Measurements from ENCODE around the gene TNFAIP8L1.

The TNFAIP8L1 gene

DNA sequence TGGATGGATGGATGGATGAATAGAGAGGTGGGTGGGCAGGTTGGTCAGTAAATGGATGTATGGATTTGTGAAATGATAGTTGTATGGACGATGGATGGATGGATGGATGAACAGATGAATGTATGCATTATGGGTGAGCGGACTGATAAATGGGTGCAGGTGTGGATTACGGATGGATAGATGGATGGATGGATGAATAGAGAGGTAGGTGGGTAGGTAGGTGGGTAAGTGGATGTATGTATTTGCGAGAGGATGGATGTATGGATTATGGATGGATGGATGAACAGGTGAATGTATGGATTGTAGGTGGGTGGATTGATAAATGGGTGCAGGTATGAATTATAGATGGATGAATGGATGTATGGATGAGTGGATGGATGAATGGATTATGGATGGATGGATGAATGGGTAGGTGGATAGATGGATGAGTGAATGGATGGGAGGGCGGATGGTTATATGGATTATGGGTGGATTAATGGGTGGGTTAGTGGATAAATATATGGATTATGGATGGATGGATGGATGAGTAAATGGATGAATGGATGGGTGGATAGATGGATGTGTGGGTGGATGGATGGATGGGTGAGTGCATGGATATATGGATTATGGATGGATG is 37.0 kb upstream of the TNFAIP8L1 start:
- peaks cover 8% of the 10 kb centered on the region for H3K4me1 Mint-ChIP-seq (ENCODE audit: low read depth)
- H3K27me3 Mint-ChIP-seq: peaks cover 24% of the 10 kb centered on the region
- H3K27ac Mint-ChIP-seq: no peak overlapping the region
- H3K36me3 Mint-ChIP-seq (ENCODE audit: low read depth): no peaks in the 10 kb centered on the region
- no peak overlapping the region for H3K4me3 Mint-ChIP-seq
- no peaks in the 10 kb centered on the region for H3K9me3 Mint-ChIP-seq

DNA sequence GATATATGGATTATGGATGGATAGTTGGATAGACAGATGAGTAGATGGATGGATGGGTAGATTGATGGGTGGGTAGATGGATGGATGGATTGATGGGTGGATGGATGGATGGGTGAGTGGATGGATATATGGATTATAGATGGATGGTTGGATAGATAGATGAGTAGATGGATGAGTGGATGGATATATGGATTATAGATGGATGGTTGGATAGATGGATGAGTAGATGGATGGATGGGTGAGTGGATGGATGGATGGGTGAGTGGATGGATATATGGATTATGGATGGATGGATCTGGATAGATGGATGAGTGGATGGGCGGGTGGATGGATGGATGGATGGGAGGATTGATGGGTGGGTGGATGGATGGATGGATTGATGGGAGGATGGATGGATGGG is 36.4 kb upstream of the TNFAIP8L1 start:
- no peaks in the 10 kb centered on the region for H3K36me3 Mint-ChIP-seq (ENCODE audit: low read depth)
- H3K4me3 Mint-ChIP-seq: no peak overlapping the region
- H3K9me3 Mint-ChIP-seq: no peaks in the 10 kb centered on the region
- no peak overlapping the region for H3K27ac Mint-ChIP-seq
- peaks cover 25% of the 10 kb centered on the region for H3K27me3 Mint-ChIP-seq
- peaks cover 8% of the 10 kb centered on the region for H3K4me1 Mint-ChIP-seq (ENCODE audit: low read depth)

DNA sequence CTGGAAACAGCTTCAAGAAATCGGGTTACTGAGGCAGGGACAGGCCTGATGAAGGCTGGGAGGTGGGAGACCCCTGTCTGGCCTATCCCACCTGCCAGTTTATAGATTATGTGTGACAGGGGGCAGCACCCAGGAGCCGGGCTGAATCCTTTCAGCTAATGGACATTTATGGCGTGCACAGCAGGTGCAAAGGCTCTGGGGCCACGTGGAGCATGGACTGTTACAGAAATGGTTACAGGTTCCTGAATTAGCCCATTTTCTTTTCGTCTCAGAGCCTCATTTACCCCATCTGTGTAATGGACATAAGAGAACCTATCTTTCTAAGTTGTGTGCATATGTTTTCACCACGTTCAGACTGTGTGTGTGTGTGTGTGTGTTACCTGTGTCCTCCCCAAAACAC is 34.4 kb upstream of the TNFAIP8L1 start:
- Mint-ChIP-seq H3K27ac (no peak overlapping the region), H3K36me3 (ENCODE audit: low read depth) (no peaks in the 10 kb centered on the region), H3K4me1 (ENCODE audit: low read depth) (no peaks in the 10 kb centered on the region), H3K9me3 (no peaks in the 10 kb centered on the region), H3K27me3 (peaks cover 16% of the 10 kb centered on the region), H3K4me3 (no peak overlapping the region)

DNA sequence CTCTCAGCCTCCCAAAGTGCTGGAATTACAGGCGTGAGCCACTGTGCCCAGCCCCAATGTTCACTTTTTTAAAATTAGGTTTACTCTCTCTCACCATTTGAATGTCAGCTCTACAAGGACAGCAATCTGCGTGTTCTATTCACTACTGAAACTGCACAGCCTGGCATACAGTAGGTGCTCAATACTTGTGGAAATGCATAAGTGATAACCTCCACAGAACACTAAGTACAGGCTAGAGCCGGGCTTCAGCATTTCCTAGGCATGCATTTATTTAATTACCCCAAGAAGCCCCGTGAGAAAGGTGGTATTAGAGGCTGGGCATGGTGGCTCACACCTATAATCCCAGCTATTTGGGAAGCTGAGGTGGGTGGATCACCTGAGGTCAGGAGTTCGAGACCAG is 33.1 kb upstream of the TNFAIP8L1 start:
- Mint-ChIP-seq H3K27me3 (peaks cover 25% of the 10 kb centered on the region), H3K36me3 (ENCODE audit: low read depth) (no peaks in the 10 kb centered on the region), H3K4me1 (ENCODE audit: low read depth) (no peaks in the 10 kb centered on the region), H3K27ac (no peak overlapping the region), H3K4me3 (no peak overlapping the region), H3K9me3 (no peaks in the 10 kb centered on the region)

DNA sequence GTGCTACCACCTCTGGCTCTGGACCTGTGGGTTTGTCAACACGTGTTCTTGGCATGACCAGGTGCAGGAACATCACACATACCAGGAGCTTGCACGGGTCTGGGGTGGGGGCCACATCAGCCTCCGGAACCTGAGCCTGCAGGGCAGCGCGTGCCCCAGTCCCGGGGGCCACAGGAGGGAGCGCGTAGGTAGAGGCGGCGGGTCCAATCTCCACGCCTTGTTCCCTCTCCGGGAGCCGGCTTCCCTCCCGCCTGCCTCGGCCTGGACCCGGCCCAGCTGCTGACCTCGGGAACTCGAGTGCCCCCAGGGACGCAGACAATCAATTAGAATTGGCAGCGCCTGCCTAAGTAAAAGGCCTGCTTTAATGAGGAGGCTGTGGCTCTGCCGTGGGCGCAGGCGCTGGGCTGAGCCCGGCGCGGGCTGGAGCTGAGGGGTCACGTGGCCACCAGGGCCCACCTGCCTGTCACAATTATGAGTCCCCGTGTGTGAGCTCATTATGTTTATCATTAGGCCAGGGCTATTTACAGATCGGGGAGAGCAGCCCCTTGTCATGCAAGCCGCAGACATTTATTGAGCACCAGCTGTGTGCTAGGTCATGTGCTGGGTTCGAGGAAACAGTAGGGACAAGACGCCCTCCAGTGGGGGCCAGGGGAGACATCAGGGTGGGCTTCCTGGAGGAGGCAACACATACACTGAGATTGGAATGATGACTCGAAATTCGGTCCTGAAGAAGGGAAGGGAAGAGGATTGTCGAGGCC is 32.2 kb upstream of the TNFAIP8L1 start:
- Mint-ChIP-seq H3K36me3 (ENCODE audit: low read depth) (no peaks in the 10 kb centered on the region), H3K4me3 (no peak overlapping the region), H3K4me1 (ENCODE audit: low read depth) (no peaks in the 10 kb centered on the region), H3K27me3 (peaks cover 20% of the 10 kb centered on the region), H3K9me3 (no peaks in the 10 kb centered on the region), H3K27ac (no peak overlapping the region)

DNA sequence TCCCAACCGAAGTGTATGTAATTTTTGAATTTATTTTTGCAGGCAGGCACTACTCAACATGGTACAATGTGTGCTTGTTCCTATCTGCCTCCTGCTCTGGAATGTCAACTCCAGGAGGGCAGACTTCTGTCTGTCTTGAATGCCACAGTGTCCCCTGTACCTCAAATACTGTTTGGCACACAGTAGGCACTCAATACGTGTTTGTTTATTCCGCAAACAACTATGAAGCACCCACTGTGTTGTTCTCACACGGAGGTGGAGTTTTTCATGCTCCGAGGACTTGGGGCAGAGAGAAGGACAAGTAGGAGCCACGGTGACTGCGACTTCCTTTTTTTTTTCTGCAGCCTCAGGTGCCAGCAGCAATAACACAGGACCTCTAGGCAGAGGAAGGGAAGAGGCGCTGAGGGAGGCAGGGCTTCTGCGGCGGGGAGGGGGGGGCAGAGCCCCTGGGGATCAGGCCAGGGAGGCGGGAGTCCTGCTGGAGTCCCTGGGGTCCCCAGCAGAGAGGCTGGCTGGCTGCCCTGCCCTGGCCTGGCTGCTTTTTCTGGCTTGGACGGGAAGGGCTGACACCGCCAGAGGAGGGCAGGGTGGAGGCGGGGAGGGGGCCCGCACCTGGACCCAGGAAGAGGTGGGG is 29.3 kb upstream of the TNFAIP8L1 start:
- no peak overlapping the region for H3K4me3 Mint-ChIP-seq
- H3K36me3 Mint-ChIP-seq (ENCODE audit: low read depth): no peaks in the 10 kb centered on the region
- no peaks in the 10 kb centered on the region for H3K9me3 Mint-ChIP-seq
- no peak overlapping the region for H3K27ac Mint-ChIP-seq
- peaks cover 23% of the 10 kb centered on the region for H3K27me3 Mint-ChIP-seq
- no peaks in the 10 kb centered on the region for H3K4me1 Mint-ChIP-seq (ENCODE audit: low read depth)

DNA sequence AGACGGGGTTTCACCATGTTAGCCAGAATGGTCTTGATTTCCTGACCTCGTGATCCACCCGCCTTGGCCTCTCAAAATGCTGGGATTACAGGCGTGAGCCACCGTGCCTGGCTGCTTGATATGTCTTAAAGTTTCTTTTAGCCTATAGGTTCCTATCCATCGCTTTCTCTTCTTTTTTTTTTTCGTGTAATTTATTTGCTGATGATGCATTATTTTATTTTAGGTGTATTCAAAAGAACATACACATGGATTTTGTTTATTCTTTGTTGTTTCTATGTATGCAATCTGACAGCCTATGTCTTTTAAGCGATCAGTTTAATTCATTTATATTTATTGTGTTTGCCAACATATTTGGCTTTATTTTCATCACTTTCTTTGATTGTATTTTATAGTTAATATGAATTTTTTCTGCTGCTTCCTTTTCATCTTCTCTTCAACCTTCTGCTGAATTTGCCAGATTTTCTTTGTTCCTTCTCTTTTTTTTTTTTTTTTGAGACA is 26.0 kb upstream of the TNFAIP8L1 start:
- H3K4me3 Mint-ChIP-seq: no peak overlapping the region
- H3K9me3 Mint-ChIP-seq: no peaks in the 10 kb centered on the region
- H3K27ac Mint-ChIP-seq: no peak overlapping the region
- no peaks in the 10 kb centered on the region for H3K36me3 Mint-ChIP-seq (ENCODE audit: low read depth)
- peaks cover 16% of the 10 kb centered on the region for H3K27me3 Mint-ChIP-seq
- no peaks in the 10 kb centered on the region for H3K4me1 Mint-ChIP-seq (ENCODE audit: low read depth)

DNA sequence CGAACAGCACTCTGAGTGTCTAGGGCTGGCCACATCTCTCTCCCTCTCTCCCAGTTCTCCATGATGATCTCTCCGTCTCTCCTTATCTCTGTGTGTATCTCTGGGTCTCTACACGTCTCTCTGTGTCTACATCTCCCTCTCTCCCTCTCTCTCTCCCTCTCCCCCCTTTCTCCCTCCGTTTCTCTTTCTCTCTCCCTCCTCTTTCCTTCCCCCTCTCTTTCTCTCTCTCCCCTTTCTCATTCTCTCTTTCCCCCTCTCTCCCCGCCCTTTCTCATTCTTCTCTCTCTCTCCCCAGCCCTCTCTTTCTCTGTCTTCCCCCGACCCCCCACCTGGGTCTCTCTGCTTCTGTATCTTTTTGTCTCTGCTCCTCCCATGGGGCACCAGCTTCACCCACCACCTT is 21.3 kb upstream of the TNFAIP8L1 start:
- Mint-ChIP-seq H3K36me3 (ENCODE audit: low read depth) (no peaks in the 10 kb centered on the region), H3K4me1 (ENCODE audit: low read depth) (no peaks in the 10 kb centered on the region), H3K27ac (no peak overlapping the region), H3K9me3 (no peaks in the 10 kb centered on the region), H3K27me3 (peaks cover 6% of the 10 kb centered on the region), H3K4me3 (no peak overlapping the region)

DNA sequence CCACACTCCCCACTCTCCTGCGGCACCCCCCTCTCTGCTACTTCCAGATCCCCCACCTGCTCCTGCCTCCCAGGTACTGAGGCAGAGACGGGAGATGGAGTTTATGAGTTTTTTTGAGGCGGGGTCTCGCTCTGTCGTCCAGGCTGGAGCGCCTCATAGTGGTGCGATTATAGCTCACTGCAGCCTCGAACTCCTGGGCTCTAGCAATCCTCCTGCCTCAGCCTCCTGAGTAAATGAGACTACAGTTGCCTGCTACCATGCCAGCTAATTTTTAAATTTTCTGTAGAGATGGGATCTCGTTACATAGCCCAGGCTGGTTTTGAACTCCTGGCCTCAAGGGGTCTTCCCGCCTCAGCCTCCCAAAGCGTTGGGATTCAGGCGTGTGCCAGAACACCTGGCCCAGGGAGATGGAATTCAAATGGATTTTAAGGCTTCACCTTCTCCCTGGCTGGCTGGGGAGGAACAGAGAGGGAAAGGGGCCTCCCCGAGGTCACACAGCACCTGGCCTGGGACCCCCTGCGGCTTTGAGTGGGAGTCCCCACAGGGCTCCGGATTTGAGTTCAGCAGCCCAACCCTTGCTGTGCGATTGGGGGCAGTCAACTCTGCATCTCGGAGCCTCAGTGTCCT is 19.5 kb upstream of the TNFAIP8L1 start:
- Mint-ChIP-seq H3K36me3 (ENCODE audit: low read depth) (no peaks in the 10 kb centered on the region), H3K4me1 (ENCODE audit: low read depth) (no peaks in the 10 kb centered on the region), H3K9me3 (no peaks in the 10 kb centered on the region), H3K27me3 (peaks cover 7% of the 10 kb centered on the region), H3K27ac (no peak overlapping the region), H3K4me3 (no peak overlapping the region)

DNA sequence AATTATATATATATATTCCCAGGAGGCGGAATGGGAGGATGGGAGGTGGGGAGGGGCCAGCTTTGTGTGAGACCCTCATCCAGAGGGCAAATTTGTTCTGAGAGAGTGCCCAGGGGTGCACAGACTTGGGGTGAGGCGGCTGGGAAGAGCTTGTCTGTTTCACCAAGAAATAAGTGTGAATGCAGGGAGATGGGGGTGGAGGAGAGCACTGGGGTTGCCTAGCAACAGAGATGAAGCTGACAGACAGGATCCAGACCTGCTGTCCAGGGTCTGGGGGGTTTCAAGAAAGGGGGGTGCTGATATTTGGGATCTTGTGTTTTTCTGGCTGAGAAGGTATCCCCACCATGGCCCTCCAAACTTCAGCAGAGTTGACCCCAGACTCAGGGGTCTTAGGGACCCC is 18.6 kb upstream of the TNFAIP8L1 start:
- H3K36me3 Mint-ChIP-seq (ENCODE audit: low read depth): no peaks in the 10 kb centered on the region
- H3K4me3 Mint-ChIP-seq: no peak overlapping the region
- H3K9me3 Mint-ChIP-seq: no peaks in the 10 kb centered on the region
- peaks cover 7% of the 10 kb centered on the region for H3K27me3 Mint-ChIP-seq
- no peaks in the 10 kb centered on the region for H3K4me1 Mint-ChIP-seq (ENCODE audit: low read depth)
- H3K27ac Mint-ChIP-seq: no peak overlapping the region

DNA sequence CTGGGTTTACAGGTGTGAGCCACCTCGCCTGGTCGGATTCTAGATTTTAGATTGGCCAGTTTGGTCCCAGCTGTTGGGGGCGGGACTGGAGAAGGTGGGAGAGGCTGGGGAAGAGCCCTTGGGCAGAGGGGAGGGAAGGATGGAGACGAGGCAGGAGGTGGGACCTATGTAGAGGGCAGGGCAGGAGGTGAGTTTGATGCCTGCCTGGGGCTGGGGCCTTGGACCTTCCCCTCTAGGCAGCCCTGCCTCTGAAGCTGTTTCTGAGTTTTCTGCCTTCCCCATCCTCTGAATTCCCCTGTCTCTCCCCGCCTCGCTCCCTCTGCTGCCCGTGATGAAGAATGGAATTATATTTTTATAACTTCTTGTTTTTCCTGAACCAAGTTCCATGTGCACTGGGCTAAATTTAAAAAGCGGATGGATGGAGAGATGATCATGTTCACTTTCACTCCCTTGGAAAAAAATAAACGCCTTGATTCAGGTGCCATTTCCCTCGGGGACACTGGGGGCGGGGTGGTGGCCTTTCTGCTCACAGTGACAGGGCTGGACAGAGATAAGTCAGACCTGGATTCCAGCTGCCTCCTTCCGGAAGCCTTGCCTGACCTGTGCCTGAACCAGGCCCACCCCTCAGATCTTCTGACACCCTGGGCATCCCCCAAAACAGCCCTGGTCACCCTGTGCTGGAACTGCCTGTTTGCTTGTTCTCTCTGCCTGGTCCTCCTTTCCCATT is 16.5 kb upstream of the TNFAIP8L1 start:
- no peak overlapping the region for H3K27ac Mint-ChIP-seq
- H3K36me3 Mint-ChIP-seq (ENCODE audit: low read depth): no peaks in the 10 kb centered on the region
- H3K27me3 Mint-ChIP-seq: peaks cover 8% of the 10 kb centered on the region
- H3K9me3 Mint-ChIP-seq: no peaks in the 10 kb centered on the region
- no peaks in the 10 kb centered on the region for H3K4me1 Mint-ChIP-seq (ENCODE audit: low read depth)
- H3K4me3 Mint-ChIP-seq: no peak overlapping the region

DNA sequence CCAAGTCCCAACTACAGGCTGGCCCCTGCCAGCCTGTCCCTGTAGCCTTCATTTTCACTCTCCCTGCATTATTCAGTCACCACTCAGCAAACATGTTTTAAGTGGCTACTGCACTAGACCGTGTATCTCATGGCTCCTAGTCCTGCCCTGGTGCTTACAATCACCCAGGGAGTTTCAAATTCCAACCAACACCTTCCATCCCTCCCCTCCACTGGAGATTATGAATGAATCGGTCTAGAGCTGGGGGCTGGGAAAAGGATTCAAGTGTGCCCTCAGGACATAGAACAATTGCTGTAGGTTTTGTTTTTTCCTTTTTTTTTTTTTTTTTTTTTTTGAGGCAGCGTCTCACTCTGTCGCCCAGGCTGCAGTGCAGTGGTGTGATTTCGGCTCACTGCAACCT is 15.0 kb upstream of the TNFAIP8L1 start:
- Mint-ChIP-seq H3K36me3 (ENCODE audit: low read depth) (no peaks in the 10 kb centered on the region), H3K27me3 (peaks cover 10% of the 10 kb centered on the region), H3K4me3 (no peak overlapping the region), H3K4me1 (ENCODE audit: low read depth) (no peaks in the 10 kb centered on the region), H3K27ac (no peak overlapping the region), H3K9me3 (no peaks in the 10 kb centered on the region)

DNA sequence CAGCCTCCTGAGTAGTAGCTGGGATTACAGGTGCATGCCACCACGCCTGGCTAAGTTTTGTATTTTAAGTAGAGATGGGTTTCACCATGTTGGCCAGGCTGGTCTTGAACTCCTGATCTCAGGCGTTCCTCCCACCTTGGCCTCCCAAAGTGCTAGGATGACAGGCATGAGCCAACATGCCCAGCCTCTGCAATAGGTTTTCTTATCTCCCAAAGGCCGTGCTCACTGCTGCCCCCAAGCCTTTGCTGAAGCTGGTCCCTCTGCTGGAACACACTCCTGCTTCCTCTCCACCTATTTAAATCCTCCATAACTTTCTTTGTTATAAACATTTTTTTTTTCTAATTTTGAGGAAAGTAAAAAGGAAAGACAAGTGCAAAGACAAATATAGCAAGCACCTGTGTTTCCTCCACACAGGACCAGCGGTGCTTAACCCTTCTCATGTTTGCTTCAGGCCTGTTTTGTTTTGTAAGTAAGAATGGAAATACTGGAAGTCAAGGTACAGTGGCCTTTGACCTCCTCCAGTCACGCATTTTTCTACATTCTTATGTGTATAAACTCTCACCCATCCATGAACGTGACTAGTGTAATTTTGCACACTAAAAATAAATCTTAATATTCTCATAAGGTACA is 14.5 kb upstream of the TNFAIP8L1 start:
- Mint-ChIP-seq H3K27ac (no peak overlapping the region), H3K4me3 (no peak overlapping the region), H3K27me3 (peaks cover 10% of the 10 kb centered on the region), H3K36me3 (ENCODE audit: low read depth) (no peaks in the 10 kb centered on the region), H3K9me3 (no peaks in the 10 kb centered on the region), H3K4me1 (ENCODE audit: low read depth) (no peaks in the 10 kb centered on the region)
